ENCODE measurements around the gene SH3TC2.

GRCh38 chr5:149044453-149045088, 18.3 kb downstream of the SH3TC2 start:
- TF ChIP-seq EZH2 (IDR thresholded peaks at IDR 0.05; ENCODE audit: low read length, unreplicated experiment) (no peak), CTCF (conservative IDR thresholded peaks at IDR 0.05; ENCODE audit: low read depth, low read length) (no peak), EZH2phosphoT487 (IDR thresholded peaks at IDR 0.05; ENCODE audit: borderline replicate concordance, low read length) (no peak)
